GM18909 (cell line): ENCODE measurements around the gene SRPRA.
"Not testable (repeated sequence)": the region's sequence is repeated elsewhere in the genome, so short reads cannot be mapped to it uniquely, and the experiment has no call there.

ENCODE experiments used
- ATAC-seq: cut with Tn5 transposase; IDR thresholded peaks from one replicate; pipeline ENCODE4 v1.9.1; 2021; ENCODE audit warnings: mild to moderate bottlenecking; ENCODE audit not compliant: unreplicated experiment, poor library complexity

The SRPRA gene

DNA sequence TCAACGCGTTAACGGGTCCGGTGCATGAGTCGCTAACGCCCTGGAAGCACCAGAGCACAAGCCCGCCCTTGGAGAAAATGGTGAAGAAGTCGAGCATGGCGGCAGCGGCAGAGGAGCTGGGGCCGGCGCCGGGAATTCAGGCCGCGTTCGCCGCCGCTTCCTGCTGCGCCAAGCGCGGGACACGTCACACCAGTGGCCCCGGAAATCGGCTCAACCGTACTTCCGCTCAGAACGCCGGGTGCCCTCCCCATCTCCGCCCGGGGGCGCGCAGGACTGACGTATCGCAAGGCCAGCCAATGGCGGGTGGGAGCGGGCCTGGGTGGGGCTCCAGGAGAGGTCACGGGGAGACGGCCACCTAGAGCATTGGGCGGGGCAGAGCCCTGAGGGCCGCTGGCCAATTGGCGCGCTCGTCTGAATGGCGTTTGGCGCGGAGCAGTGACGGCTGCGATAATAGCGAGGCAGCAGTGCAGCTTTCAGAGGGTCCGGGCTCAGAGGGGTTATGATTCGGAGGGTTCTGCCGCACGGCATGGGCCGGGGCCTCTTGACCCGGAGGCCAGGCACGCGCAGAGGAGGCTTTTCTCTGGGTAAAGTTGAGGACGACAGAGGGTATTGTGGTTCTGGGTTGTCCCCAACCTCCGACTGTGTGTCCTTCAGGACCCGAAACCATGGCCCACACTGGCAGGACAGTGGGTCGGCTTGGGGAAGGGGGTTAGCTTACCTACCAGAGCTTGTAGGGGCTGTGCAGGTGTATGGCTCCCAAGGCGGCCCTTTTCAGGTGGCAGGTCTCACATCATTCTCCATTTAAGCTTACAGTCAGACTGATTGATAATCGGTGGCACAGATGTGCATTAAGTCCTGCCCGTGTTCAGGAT, at the start of gene SRPRA, which contains the start of gene FOXRED1:
SRPRA (minus strand) TSS at position 188 of the 872 bp plus-strand sequence; CDS start at position 97, 91 bp downstream.
FOXRED1 (plus strand) TSS at position 447 of the 872 bp plus-strand sequence; CDS start at position 500, 53 bp downstream.
- ATAC-seq = peak; percentile 99

GRCh38 chr11:126317756-126318573, 49.3 kb upstream of the SRPRA start:
- ATAC-seq = peak; percentile 51

GRCh38 chr11:126317432-126317755, 48.7 kb upstream of the SRPRA start:
- no peak for ATAC-seq

DNA sequence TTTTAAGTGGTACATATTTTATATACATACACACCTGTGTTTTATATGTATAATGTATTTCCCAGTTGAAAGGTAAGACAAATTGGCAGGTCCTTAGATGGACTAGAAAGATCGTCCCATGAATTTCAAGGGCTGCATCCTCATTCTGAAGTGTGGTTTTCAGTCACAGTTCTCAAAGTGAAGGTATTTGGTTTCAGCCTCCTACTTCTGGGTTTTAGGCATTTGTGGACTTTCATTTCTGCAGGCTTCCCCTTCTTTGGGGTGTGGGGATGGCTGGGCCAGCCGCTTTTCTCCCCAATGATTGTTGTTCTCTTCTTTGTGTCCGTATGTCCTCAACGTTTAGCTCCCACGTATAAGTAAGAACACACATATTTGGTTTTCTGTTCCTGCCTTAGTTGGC, 45.1 kb upstream of the SRPRA start:
- ATAC-seq = no peak

DNA sequence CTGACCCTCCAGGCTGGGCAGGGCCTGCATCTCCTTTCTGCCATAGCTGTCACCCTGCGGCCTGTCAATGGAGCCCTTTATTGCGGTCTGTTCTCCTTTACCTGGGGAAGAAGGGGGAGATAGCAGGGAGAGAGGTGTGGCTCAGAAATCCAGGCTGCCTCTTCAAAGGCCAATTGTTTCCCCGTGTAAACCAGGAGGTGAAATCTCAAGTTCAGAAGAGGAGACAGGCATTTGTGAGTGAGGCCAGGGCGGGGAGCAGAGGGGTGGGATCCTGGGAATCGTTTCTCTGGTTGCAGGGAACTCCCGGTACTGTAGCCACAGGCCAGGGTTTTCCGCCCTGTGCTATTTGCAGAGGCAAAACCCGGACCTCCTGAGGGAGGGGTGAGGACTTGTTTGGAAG, 44.3 kb upstream of the SRPRA start:
- no peak for ATAC-seq

GRCh38 chr11:126311401-126312291, 43.0 kb upstream of the SRPRA start:
- peak; percentile 82 for ATAC-seq

GRCh38 chr11:126310992-126311310, 42.3 kb upstream of the SRPRA start:
- no peak for ATAC-seq

GRCh38 chr11:126310200-126310991, 41.7 kb upstream of the SRPRA start:
- peak; percentile 44 for ATAC-seq

DNA sequence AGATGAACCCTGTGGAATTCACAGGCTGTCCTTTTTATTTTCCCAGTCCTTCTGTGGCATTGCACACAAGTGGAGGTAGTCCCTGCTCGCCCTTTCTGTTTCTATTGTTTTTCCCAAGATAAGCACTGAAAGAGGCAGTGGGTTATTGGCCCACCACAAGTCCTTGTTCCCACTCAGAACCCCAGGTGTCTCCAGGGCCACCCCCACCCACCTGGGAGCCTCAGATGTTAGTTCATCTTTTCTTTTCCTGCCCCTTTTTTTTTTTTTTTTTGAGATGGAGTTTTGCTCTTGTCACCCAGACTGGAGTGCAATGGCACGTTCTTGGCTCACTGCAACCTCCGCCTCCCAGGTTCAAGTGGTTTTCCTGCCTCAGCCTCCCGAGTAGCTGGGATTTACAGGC, 40.1 kb upstream of the SRPRA start:
- ATAC-seq = not testable (repeated sequence)

GRCh38 chr11:126308271-126308671, 39.6 kb upstream of the SRPRA start:
- ATAC-seq = no peak

DNA sequence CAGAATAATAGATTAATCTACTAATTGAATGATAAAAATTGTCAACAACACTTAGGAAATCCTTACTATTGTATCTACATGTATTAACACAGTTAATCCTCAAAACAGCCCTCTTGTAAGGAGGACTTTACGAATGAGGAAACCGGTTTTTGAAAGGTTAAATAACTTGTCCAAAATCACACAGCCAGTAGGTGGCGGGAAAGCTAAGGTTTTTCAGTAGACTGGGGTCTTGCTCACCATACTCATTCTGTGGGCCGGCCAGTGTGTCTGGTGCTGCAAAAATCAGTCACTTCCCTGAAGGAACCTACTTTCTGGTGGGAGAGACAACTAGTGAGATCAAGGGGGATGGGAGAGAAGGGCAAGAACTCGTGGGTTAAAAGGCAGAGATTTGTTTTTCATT, 39.0 kb upstream of the SRPRA start:
- no peak for ATAC-seq

DNA sequence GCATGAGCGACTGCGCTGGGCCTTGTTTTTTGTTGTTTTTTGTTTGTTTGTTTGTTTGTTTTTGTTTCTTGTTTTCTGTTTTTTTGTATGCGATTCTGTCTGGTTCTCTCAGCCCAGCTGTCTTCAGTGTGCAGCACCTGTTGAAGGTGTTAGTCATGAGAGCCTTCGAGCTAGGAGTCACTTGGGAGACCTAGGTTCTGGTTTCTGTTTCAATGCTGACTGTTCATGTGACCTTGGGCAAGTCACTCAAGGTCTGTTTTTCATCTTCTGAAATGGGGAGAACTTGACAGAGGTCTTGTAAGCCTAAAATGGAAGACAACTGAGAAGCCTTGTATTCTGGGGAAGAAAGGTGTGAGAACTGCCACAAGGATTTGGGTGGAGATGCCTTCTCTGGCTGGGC, 37.0 kb upstream of the SRPRA start:
- peak; percentile 60 for ATAC-seq

- ATAC-seq = no peak
These were observed 35.9 kb upstream of the SRPRA start for GRCh38 chr11:126304457-126305075.

DNA sequence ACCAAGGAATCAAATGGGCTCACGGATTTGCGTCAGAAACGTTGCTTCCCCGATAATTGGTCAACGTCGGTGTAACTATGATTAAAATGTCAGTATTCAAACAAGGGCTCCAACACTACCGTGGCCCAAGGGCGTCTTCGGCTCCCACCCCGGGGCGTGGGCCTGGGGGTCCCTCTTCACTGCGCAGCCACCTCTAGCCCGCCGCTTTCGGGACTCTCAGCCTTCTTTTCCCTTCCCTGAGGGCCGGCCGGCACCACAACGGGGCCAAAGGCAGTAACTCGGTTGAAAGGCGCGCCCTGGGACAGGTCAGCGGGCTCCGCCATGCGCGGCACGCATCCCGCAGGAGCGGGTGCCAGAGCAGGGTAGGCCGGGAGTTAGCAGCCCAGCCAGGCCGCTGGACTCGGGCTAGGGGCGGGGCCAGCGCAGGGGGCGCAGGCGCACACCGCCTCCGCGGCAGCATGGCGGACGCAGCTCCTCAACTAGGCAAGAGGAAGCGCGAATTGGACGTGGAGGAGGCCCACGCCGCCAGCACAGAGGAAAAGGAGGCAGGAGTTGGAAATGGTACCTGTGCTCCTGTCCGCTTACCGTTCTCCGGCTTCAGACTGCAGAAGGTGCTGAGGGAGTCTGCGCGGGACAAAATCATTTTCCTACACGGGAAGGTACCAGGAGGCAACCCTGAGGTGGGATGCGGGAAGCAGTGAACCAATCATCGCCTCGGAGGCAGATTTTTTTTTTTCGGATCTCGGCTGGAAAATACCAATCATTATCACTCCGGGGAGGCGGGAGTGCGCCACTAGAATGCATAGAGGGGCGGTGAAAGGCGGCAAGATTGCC, 35.1 kb upstream of the SRPRA start, which contains the start of gene DCPS:
DCPS (plus strand) TSS at position 438 of the 834 bp plus-strand sequence; CDS start at position 459, 21 bp downstream.
- ATAC-seq = peak; percentile 89

- ATAC-seq = no peak
These were observed 28.3 kb upstream of the SRPRA start for GRCh38 chr11:126297004-126297403.

GRCh38 chr11:126293726-126294125, 25.0 kb upstream of the SRPRA start:
- no peak for ATAC-seq

DNA sequence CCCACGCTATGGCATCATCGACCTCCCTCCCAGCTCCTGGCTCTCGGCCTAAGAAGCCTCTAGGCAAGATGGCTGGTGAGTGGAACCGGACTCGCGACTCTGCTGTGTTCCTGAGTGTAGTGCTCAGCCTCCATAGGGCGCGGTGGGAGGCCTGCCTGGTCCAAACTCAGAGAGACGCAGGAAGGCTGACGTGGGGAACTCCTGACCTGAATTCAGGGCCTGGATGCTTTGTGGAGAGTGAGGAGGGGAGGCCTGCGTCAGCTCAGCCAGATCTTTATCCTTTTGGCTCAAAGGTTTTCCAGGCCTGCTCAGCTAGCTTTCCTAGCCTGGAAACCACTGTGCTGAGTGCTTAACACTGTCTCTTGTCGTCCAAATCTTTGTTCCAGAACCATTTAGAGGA, 22.2 kb upstream of the SRPRA start:
- no peak for ATAC-seq

DNA sequence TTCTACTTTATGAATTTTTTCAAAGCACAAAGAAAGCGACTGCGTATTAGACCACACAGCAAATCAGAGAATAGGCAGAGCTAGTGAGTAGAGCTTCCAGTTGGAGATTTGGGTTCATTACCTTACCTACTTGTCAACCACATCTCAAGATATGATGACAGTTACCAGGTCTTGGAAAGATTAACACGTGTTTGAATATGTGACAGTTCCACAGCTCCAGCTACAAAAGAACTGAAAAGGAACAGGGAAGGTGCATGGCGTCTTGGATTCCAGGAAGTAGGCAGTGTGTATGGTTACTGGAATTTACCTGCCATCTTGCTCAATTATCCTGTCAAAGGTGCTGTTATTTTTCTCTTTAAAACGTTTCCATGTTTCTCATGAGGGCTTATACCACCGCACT, 19.5 kb upstream of the SRPRA start:
- ATAC-seq = no peak
